Neural progenitor cell (in vitro differentiated cells): Measurements from ENCODE around the gene CERK. TPM values are rescaled to one million over a fixed set of nuclear protein-coding genes. Genes with fewer than 3 reads are reported as not detected.

Experiments
- DNase-seq: peaks from one replicate; pipeline ENCODE4 v3.0.0-alpha.2; 2016; ENCODE audit warnings: low spot score
- H2AFZ ChIP-seq: fragments of 200-600 bp; sonication (generic); replicated peaks from 2 replicates; pipeline ENCODE4 v1.6.1; 2016; ENCODE audit warnings: antibody characterized with exemption
- H3F3A ChIP-seq: fragments of 200-600 bp; sonication (generic); 2 replicates; pipeline ENCODE4 v1.6.1; 2016; ENCODE audit warnings: antibody characterized with exemption, low read depth
- H3K27ac ChIP-seq: fragments of 200-600 bp; sonication (generic); 2 replicates; pipeline ENCODE4 v1.5.1; 2016; ENCODE audit warnings: mild to moderate bottlenecking
- H3K27me3 ChIP-seq: fragments of 200-600 bp; sonication (generic); 2 replicates; pipeline ENCODE4 v1.6.1; 2016; ENCODE audit warnings: mild to moderate bottlenecking, moderate library complexity
- H3K36me3 ChIP-seq: fragments of 200-600 bp; sonication (generic); 2 replicates; pipeline ENCODE4 v1.5.1; 2016
- H3K4me1 ChIP-seq: fragments of 200-600 bp; sonication (generic); 2 replicates; pipeline ENCODE4 v1.6.1; 2016; ENCODE audit warnings: mixed run types
- H3K4me2 ChIP-seq: fragments of 200-600 bp; sonication (generic); 2 replicates; pipeline ENCODE4 v1.6.1; 2016
- H3K4me3 ChIP-seq: fragments of 200-600 bp; sonication (generic); 2 replicates; pipeline ENCODE4 v1.5.1; 2016
- H3K79me2 ChIP-seq: fragments of 200-600 bp; sonication (generic); 2 replicates; pipeline ENCODE4 v1.6.1; 2016; ENCODE audit warnings: low read depth
- H3K9ac ChIP-seq: fragments of 200-600 bp; sonication (generic); 2 replicates; pipeline ENCODE4 v1.6.1; 2016
- H3K9me3 ChIP-seq: fragments of 200-600 bp; sonication (generic); 2 replicates; pipeline ENCODE4 v1.5.1; 2016; ENCODE audit warnings: low read depth
- H4K20me1 ChIP-seq: fragments of 200-600 bp; sonication (generic); 2 replicates; pipeline ENCODE4 v1.6.1; 2016; ENCODE audit warnings: low read depth
- H3K27ac Mint-ChIP-seq: 3 replicates; pipeline ENCODE4 v1.8.0; 2021; ENCODE audit warnings: mixed read lengths
- H3K27me3 Mint-ChIP-seq: 2 replicates; pipeline ENCODE4 v1.8.0; 2022; ENCODE audit warnings: low read depth, mild to moderate bottlenecking, inconsistent platforms, moderate library complexity, mixed read lengths; ENCODE audit not compliant: insufficient read depth
- H3K36me3 Mint-ChIP-seq: 3 replicates; pipeline ENCODE4 v1.8.0; 2021; ENCODE audit warnings: mixed read lengths
- H3K4me1 Mint-ChIP-seq: 3 replicates; pipeline ENCODE4 v1.8.0; 2021; ENCODE audit warnings: mixed read lengths
- H3K4me3 Mint-ChIP-seq: 3 replicates; pipeline ENCODE4 v1.8.0; 2021; ENCODE audit warnings: mild to moderate bottlenecking, moderate library complexity, mixed read lengths
- H3K9me3 Mint-ChIP-seq: 3 replicates; pipeline ENCODE4 v1.8.0; 2020; ENCODE audit warnings: mixed read lengths
- EZH2 ChIP-seq: fragments of 200-600 bp; sonication (generic); IDR thresholded peaks from 2 replicates; pipeline ENCODE4 v1.6.1; 2017; ENCODE audit warnings: antibody characterized with exemption, mild to moderate bottlenecking, moderate library complexity
- EZH2phosphoT487 ChIP-seq: fragments of 200-600 bp; sonication (generic); IDR thresholded peaks from 2 replicates; pipeline ENCODE4 v1.6.1; 2017; ENCODE audit warnings: antibody characterized with exemption
- total RNA-seq: library from RNA; depleted of rRNA; stranded (reverse); fragments of >200 nt; gene quantifications from 2 replicates; pipeline ENCODE4 v1.2.3, GENCODE V29; 2015; ENCODE audit warnings: low replicate concordance
- TF ChIP-seq, protein P1 (sequence below): fragments of 200-600 bp; sonication (generic); IDR thresholded peaks from 2 replicates; pipeline ENCODE4 v1.5.1; 2017; ENCODE audit warnings: antibody characterized with exemption, mild to moderate bottlenecking

The CERK gene
- total RNA-seq, 1 donor from 2014 or later = 53.6 TPM

DNA sequence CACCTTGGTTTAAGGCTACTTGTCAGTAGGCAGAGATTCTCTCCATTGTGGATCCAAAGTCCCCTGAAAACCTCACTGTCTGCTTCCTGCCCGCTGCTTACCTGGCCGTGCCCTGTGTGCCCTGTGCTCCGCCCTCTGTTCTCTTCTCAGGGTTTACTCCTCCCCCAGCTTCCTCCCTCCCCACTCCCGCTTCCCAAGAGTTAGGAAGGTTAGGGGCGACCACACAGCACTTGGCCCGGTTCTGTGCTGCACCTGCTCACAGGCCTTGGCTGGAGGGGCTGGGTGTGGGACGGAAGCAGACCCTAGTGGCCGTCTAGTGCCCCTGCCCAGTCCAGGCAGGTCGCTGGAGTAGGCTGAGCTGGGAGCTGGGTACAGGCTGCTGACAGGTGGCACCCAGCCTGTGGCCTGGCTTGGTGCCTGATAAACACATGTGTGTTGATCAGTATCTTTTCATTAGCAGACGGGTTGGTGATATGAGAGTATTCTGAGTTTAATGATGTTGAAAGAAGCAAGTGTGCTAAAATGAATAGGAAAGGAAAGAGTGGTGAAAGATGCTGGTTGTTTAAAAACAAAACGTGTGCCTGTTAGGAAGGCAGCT is 77.3 kb downstream of the CERK start:
- peaks cover 10% of the 10 kb centered on the region for H3K4me1 Mint-ChIP-seq
- Histone ChIP-seq H3K9ac (no peak overlapping the region), H3K79me2 (no peaks in the 10 kb centered on the region), H4K20me1 (peaks cover 4% of the 10 kb centered on the region), H3K4me3 (no peak overlapping the region), H3K4me1 (no peaks in the 10 kb centered on the region), H3F3A (no peaks in the 10 kb centered on the region), H3K9me3 (no peaks in the 10 kb centered on the region), H3K27ac (no peak overlapping the region), H3K4me2 (no peak overlapping the region), H3K36me3 (no peaks in the 10 kb centered on the region), H3K27me3 (no peaks in the 10 kb centered on the region), H2AFZ (no peak overlapping the region)
- no peak overlapping the region for H3K4me3 Mint-ChIP-seq
- peaks cover 5% of the 10 kb centered on the region for H3K27me3 Mint-ChIP-seq
- no peak overlapping the region for H3K27ac Mint-ChIP-seq
- H3K9me3 Mint-ChIP-seq = no peaks in the 10 kb centered on the region
- no peak for DNase-seq
- H3K36me3 Mint-ChIP-seq = no peaks in the 10 kb centered on the region
- TF ChIP-seq EZH2phosphoT487 (no peak), EZH2 (no peak)
- TF ChIP-seq, protein P1, sequence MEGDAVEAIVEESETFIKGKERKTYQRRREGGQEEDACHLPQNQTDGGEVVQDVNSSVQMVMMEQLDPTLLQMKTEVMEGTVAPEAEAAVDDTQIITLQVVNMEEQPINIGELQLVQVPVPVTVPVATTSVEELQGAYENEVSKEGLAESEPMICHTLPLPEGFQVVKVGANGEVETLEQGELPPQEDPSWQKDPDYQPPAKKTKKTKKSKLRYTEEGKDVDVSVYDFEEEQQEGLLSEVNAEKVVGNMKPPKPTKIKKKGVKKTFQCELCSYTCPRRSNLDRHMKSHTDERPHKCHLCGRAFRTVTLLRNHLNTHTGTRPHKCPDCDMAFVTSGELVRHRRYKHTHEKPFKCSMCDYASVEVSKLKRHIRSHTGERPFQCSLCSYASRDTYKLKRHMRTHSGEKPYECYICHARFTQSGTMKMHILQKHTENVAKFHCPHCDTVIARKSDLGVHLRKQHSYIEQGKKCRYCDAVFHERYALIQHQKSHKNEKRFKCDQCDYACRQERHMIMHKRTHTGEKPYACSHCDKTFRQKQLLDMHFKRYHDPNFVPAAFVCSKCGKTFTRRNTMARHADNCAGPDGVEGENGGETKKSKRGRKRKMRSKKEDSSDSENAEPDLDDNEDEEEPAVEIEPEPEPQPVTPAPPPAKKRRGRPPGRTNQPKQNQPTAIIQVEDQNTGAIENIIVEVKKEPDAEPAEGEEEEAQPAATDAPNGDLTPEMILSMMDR = peak; percentile 10

DNA sequence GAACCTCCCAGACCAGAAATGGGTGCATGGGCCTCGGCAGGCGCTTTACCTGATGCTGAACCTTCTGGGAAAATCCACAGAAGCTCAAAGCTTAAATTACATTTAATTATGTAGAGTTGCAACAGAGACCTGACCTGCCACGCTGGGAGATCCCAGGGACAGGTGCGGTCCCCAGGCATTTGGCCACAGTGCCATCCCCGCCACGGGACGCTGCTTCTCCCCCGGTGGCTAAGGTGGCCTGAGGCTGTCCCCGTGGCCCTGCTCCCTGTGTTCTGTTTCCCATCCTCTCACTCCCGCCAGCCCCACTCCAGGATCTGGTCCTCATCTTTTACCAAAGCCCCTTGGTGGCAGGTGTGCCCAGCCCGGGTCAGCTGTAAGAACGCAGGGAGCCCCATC is 78.3 kb downstream of the CERK start:
- Histone ChIP-seq H3F3A (no peaks in the 10 kb centered on the region), H2AFZ (no peak overlapping the region), H3K36me3 (no peaks in the 10 kb centered on the region), H3K27ac (no peak overlapping the region), H3K4me1 (no peaks in the 10 kb centered on the region), H3K4me3 (no peak overlapping the region), H4K20me1 (peaks cover 4% of the 10 kb centered on the region), H3K4me2 (no peak overlapping the region), H3K79me2 (no peaks in the 10 kb centered on the region), H3K9ac (no peak overlapping the region), H3K27me3 (no peaks in the 10 kb centered on the region), H3K9me3 (no peaks in the 10 kb centered on the region)
- Mint-ChIP-seq H3K36me3 (no peaks in the 10 kb centered on the region), H3K9me3 (no peaks in the 10 kb centered on the region), H3K4me3 (no peak overlapping the region), H3K27me3 (peaks cover 5% of the 10 kb centered on the region), H3K27ac (no peak overlapping the region), H3K4me1 (peaks cover 10% of the 10 kb centered on the region)
- no peak for DNase-seq
- TF ChIP-seq, protein P1 = no peak
- TF ChIP-seq EZH2phosphoT487 = no peak
- TF ChIP-seq EZH2 = no peak

DNA sequence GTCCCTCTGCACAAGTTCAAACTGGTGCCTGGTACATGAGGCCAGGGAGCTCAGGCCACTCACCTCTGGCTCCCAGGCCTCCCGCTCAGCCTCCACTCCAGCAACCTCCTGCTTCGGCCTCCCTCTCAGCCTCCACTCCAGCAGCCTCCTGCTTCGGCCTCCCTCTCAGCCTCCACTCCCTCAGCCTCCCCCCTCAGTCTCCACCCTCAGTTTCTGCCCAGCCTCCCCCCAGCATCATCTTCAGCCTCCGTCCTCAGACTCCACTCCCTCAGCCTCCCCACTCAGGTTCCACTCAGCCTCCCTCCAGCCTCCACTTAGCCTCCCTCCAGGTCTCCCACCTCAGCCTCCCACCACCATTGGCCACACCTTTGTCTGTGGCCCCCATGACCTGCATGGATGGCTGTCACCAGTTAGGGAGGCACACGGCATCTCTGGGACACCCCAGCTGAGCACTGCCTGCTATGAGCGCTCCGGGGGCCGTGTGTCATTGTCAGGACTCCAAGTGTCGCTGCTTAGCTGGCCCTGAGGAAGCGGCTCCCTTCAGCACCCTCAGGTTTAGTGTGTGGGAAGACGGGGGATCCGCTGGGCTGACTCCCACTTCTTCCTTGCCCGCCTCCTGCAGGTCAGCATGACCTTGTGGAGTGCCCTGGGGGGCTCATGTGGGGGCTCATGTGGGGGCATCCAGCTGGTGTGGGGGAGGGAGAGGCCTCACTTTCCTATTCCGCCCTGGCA is 78.8 kb downstream of the CERK start:
- Histone ChIP-seq H4K20me1 (peaks cover 4% of the 10 kb centered on the region), H3K4me2 (no peak overlapping the region), H3K36me3 (no peaks in the 10 kb centered on the region), H3K9ac (no peak overlapping the region), H3K27me3 (no peaks in the 10 kb centered on the region), H3K4me1 (no peaks in the 10 kb centered on the region), H3K9me3 (no peaks in the 10 kb centered on the region), H2AFZ (no peak overlapping the region), H3K27ac (no peak overlapping the region), H3K4me3 (no peak overlapping the region), H3F3A (no peaks in the 10 kb centered on the region), H3K79me2 (no peaks in the 10 kb centered on the region)
- TF ChIP-seq EZH2phosphoT487 (no peak), EZH2 (no peak)
- TF ChIP-seq, protein P1 = no peak
- peaks cover 7% of the 10 kb centered on the region for H3K27me3 Mint-ChIP-seq
- no peak for DNase-seq
- no peaks in the 10 kb centered on the region for H3K36me3 Mint-ChIP-seq
- no peak overlapping the region for H3K4me3 Mint-ChIP-seq
- H3K9me3 Mint-ChIP-seq = no peaks in the 10 kb centered on the region
- H3K27ac Mint-ChIP-seq = no peak overlapping the region
- peaks cover 10% of the 10 kb centered on the region for H3K4me1 Mint-ChIP-seq
